Stomach (tissue), 4 donors: ENCODE results near the gene LIMA1.

Source experiments
- CTCF ChIP-seq, 7 experiments: fragments of 450-650 bp in 4 of 7; fragments of 200-600 bp in 3 of 7; sonication (generic) in 3 of 7; IDR thresholded peaks; one replicate each; pipeline ENCODE4 v1.5.1; 2016 to 2019; ENCODE audit warnings: antibody characterized with exemption in 7 of 7, control low read depth in 2 of 7, mild to moderate bottlenecking in 1 of 7
- POLR2AphosphoS5 ChIP-seq, 3 donors: sonication (generic); formaldehyde crosslinking; IDR thresholded peaks; one replicate each; pipeline ENCODE4 v1.6.1; 2016; ENCODE audit warnings: antibody characterized with exemption in 3 of 3

GRCh38 chr12:50196537-50196936, 86.8 kb downstream of the LIMA1 start:
- TF ChIP-seq CTCF (IDR thresholded peaks at IDR 0.05) (no peak), POLR2AphosphoS5 (IDR thresholded peaks at IDR 0.05) (no peak)
